NCI-H1417 (cell line): ENCODE results near the gene WDR7.

Experiments
- DNase-seq, 3 experiments: peaks; one replicate each; lab custom pipeline; 2025; lab: John Stamatoyannopoulos, UW

Gene WDR7

DNA sequence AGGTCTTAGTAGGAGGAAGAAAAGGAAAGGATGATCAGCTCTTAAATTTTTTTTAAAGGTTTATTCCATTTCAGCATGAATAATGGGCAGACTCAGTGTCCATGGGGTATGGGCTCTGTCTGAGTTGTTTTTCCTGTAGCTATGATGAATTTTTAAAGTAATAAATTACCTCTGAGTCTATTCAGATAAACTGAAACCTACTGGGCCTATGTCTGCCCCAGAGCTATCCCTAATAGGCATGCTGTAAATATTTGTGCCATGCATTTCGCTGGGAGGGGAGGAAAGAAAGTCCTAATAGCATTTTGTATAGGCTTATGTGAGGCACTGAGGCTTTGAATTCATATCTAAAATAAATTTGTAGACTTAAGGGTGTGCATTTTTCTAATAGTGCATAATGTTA, 285.3 kb downstream of the WDR7 start:
- DNase-seq, result no peak

DNA sequence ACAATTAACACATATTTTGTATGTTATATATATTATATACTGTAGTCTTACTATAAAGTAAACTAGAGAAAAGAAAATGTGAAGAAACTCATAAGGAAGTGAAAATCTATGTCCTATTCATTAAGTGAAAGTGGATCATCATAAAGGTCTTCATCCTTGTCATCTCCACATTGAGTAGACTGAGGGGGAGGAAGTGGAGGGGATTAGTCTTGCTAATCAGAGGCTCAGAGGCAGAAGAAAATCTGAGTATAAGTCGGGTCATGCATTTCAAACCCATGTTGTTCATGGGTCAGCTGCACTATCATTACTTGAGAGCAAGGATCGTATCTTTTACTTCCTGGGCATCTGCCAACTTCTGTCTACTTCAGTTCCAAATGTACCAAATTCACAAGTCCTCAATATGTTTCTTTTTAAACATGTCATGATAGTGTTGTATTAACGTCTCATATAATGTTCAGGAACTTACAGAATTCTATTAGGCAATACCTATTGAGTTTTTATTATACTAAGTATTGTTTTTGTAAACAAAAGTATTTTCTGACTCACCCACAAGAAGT, 286.8 kb downstream of the WDR7 start:
- no peak for DNase-seq

DNA sequence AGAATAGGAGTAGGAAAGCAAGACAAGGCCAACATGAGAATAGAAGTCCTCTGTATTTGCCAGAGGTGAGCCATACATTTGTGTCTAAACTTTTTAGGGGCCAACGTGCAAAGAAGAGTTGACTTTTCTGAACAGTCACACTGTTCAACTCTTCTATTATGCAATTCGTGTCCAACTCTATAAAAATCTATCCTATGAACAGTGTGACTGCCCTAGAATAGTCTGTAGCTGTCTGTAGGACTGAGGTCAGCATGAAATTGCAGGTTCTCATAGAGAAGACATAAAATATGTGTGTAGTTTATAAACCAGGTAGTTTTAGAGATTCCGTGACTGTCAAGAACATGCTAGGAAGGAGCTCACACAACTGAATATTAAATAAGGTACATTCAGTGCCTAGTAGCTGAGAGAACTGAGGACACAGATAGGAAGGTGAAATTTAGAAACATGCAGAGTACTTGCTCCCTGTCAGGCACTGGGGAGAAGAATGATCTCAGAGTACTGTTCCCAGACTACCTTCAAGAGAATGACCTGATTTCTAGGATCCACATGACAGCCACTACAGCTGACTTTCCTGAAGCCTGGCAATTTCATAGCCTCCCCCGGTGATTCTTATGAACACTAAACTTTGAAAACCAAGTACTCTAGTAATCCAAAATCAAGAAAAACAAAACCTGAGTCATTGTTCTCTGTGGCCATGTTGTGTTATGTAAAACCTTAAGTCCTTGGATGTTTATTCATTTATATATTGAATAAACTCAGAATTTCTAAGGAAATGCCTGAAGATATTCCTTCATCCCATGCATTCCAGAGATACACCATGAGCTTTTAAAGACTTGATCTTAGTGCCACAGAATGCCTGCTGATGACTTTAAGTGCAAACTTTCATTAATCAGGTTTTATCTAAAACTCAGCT, 294.3 kb downstream of the WDR7 start:
- DNase-seq, result no peak

DNA sequence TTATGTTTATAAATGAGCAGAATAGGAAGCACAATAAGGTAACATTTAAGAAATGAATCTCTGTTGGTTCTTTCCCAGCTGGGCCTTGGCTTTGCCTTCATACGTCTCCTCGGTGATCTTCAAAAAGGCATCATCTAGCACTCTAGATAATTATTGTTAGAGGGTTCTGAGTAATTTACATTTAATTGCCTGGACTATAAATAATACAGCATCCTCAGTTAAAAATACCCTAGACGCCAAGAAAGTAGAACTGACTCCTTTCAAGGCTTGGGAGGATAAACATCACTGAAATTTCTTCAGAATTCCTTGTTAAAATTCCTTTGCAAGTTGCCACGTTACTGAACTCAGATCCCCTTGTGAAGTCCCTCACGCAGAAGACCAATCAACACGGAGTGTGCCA, 296.1 kb downstream of the WDR7 start:
- DNase-seq, result peak in 1 of 3 experiments; percentile 63

DNA sequence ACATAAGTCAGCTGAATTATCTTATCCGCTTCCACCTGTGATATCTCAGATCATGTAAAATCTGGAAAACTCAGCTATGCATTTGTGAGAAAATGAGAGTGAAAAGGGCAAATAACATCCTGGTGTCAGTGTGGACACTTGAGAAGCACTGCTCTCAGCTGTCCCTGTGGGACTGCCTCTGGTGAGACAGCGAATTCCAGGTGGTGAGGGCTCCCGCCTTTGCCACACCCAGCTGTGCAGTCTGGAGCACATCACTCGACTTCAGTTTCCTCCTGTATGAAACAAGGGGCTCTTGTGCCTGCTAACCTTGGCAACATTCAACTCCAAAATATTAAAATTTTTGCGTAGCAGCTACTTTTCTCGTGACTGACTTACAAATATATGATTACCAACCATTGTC, 300.9 kb downstream of the WDR7 start:
- peak; percentile 55 to 79 (median 63) for DNase-seq

DNA sequence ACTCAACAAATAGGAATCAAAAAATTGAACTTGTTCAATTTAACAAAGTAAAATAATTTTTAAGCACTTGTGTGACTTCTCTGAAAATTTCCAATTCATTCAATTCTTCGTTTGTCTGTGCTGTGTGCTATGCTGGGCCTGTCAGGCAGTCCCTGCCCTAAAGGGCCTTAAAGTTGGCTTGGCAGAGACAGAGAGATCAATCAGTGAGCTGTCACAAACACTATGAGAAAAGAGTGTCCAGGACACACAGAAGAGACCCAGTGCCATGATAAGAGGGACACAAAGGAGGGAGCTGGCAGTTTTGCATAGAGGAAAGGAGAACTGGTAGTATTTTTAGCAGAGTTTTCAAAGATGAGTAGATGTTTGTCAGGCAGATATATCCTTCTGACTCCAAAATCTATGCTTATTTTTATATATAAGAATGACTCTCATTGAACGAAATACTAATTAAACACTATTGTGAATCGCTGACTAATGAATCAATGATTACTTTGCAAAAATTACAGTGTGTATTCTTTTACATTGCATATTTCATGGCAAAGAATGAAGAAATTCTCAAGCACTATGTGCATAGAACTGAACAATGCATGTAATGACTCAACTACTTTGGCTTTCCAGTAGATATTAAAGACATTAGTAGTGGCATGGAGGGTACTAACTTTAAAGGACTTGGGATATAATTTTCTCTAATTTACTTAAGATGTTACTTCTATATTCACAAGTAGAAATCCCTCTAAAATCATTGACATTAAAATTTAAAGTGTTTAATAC, 302.5 kb downstream of the WDR7 start:
- DNase-seq, result no peak

DNA sequence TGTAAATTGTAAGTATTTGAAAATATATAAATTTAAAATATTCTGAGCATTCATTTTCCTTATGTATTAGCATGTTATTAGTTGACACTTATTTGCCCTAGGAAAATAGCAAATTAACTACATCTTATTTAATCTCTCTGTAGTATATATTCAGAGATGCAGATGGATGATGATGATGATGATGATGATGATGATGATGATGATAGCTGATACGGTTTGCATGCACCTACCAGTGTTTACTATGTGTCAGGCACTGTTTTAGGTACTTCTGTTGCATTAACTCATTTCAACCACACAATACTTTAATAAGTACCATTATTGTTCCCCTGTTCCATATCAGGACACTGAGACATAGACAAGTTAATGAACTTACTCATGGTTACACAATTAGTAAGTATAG, 304.3 kb downstream of the WDR7 start:
- DNase-seq, result no peak

DNA sequence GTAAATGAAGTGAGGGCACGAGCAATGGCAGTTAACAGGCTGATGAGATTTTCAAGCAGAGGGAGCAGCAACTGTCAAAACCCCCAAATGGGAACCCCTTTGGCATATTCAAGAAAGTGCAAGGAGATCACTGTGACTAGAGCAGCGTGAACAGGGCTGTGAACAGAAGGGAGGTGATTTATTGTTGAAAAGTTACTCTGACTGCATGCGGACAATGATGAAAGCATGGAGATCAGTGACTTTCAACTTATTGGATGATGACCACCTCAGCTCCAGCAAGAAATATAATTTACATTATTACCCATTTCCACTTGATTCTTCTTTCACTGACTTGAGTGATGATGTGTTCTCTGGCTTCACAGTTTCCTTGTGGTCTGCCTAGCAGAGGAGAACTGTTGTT, 308.0 kb downstream of the WDR7 start:
- DNase-seq, result no peak

DNA sequence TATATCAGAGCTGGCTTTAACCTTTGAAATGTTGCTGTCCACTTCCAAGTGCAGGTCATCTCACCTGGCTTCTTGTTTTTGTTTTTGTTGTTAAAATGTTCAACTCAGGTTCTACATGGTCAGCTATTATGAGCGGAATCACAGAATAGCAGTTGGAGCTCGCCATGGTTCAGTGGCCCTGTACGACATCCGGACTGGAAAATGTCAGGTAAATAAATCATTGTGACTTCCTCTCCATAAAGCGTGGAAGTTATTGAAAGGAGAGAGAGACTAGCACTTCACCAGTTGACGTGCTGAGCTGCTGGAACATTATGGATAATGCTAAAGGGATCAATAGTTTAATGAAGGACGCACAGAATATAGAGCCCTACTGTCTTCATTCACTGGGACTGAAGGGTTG, 311.2 kb downstream of the WDR7 start:
- DNase-seq, result peak; percentile 21 to 89 (median 61)

DNA sequence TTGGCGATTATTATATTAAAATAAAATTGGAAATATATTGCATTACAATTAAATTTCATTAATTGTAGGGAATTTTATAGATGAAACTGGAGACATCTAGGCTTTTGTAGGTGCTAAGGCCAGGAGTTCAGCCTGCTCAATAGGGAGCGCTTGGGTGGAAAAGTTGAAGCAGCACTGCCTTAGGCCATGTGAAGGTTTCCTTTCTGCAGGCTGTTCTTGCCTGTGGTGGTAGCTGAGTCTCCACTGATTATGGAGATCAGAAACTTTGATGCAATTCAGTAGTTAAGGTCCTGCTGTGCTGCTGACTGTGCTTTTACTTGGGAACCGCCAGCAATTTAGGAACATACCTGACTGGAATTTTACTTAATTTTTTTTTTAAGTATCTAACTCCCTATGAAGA, 315.9 kb downstream of the WDR7 start:
- no peak for DNase-seq

DNA sequence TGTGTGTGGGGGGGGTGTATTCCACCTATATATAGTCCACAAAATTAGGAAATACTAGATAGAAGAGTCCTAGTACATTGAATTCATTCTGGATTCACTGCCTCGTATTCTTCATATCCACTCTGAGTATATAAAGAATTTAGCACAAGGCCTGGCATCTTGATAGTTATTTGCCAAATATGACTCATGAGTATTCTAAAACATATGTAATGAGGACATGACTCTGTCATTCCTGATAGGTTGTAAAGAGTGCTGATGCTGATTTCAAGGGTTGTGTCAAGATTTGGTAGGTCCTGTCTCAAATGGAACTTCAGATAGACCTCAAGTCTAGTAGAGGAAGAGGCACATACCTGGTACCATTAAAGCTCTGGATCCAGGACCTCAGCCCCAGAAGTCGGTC, 322.3 kb downstream of the WDR7 start:
- no peak for DNase-seq

DNA sequence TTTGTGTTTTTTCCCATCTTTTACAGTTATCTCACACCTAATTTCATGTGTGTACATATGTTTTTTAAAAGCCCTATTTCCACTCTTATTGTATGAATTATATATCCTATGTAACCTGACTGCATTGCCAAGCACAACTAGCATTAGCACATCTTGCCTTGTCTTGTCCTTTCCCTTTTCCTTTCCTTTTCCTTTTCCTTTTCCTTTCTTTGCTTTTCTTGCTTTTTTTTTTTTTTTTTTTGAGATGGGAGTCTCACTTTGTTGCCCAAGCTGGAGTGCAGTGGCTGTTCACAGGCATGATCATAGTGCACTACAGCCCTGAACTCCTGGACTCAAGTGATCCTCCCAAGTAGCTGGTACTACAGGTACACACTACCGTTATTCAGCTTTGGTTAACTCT, 323.0 kb downstream of the WDR7 start:
- no peak for DNase-seq

DNA sequence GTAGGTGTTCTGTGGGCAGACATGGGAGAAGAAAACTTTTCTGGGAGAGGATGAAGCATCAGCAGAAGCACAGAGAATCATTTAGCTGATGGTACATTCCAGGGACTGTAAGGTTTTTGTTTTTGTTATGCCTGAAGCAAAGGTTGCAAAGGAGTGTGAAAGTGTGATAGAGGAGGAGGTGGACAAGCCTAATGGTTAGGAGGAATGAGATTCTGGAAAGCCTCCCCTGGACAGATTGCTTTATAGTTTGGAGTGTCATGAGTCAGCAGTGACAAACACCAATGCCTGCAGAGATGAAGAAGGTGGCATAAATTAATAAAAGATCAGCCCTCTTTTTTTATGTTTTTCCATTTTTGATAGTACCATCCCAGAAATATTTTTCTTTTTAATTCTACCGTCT, 324.1 kb downstream of the WDR7 start:
- no peak for DNase-seq

DNA sequence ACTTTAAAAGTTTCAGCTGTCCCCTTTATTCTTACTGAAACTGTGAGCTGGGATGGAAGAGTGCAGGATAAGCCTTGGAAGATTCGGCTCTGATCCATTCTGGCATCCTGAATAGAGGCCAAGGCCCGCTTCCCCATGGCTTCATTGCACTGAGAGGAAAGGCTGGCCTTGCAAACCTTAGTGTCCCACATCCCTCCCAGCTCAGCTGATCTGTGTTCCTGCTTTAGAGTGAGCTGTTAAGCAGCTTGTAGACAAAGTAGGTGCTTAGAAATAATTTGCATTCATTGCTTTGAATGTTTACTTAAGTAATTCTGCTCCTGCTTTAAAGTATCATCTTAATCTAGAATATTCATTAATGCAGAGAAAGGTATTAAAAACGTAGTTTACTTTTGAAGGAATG, 326.1 kb downstream of the WDR7 start:
- DNase-seq, result peak in 1 of 3 experiments; percentile 52

DNA sequence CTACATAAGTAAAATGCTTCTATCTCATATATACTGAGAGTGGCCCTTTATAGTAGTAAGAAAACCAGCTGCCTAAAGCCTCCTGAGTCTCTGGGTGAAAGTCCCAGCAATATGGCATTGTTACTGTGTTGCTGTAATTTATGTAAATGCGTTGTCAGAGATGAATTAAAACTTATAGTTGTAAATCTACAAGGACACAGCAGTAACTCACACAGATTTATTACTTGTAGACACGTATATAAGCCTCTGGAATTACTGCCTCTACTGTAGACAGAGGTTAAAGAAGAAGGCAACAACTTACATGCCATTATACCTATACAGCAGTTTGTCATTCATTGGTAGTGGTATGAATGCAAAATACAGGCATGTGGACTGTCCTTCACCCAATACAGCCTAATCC, 326.6 kb downstream of the WDR7 start:
- peak in 1 of 3 experiments; percentile 53 for DNase-seq

DNA sequence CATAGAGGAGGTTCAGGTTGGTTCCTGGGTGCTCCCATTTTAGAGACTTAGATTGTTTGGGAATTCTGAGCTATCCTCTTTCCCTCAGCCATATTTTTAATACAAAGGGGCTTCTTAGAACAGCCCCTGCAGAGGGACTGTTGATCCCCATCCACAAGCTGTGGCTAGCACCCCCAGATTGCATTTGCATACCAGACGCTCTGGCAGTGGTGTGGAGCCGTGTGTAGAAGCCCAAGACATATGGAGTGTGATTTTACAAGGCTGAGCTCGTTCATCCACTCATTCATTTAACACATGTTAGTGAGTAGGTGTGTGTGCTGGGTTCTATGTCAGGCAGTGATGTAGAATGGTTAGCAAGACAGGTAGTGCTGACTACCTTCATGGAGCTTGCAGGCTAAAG, 329.0 kb downstream of the WDR7 start:
- no peak for DNase-seq

DNA sequence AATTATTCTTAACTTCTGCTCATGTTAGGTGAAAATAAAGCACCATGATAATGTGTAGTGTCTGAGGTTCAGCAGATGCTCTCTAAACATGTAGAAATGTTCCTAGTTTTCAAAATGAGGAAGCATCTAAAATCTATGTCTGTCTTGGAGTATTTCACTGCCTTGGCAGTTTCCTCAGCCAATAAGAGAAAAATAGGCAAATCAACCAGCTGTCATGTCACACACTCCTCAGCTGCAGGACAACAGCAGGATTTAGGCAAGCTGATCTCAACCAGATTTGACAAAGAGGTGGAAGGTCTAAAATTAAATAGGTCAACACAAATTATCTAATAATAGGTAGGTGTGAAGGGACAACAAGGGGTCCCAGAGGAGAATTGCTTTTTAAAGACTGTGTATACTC, 331.6 kb downstream of the WDR7 start:
- DNase-seq, result peak in 1 of 3 experiments; percentile 79

DNA sequence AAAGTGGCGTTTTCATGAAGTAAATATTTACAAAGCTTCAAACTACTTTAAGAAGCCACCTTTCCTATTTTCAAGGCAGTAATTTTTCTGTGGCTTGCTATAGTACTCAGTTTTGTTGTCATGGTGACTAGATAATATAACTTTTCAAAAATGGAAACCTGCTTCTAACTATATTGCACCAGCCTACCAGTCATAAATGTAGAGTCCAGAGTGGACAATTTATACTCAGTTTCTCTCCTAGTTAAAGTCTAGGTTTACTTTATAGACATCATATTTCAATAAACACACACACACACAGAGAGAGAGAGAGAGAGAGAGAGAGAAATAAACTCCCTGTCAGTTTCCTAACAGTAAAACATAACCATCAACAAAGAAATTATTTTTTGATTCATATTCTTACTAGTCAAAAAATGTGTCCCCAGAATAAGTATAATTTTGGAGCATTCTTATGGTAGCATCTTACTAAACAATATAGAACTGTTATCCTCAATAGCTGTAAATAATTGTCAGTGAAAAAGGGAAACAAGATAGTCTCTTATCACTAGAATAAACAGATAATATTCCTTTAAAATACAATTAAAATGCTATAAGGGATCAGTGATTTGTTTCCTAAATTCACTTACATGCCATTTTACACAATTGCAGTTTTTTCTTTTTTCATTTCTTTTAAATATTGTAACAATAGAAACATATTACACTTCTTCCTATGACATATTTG, 332.3 kb downstream of the WDR7 start:
- no peak for DNase-seq

DNA sequence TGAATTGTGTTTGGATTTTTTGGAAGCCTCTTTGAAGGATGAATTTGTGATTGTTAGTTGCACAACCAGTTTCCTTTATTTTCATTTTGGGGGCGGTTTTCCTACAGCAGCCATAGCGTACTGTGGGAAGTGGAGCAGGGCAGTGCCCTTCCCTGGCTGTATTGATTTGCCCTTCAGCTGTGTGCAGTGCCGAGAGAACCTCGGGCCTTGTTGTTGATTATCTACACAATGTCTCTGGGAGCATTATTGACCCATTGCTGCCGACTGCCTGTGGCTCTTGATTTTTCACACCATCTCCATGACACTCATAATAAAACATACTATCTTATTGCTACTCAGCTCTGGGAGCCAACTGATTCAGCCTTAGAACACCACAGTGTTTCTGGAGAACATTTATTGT, 333.6 kb downstream of the WDR7 start:
- peak in 2 of 3 experiments; percentile 34 to 63 for DNase-seq

DNA sequence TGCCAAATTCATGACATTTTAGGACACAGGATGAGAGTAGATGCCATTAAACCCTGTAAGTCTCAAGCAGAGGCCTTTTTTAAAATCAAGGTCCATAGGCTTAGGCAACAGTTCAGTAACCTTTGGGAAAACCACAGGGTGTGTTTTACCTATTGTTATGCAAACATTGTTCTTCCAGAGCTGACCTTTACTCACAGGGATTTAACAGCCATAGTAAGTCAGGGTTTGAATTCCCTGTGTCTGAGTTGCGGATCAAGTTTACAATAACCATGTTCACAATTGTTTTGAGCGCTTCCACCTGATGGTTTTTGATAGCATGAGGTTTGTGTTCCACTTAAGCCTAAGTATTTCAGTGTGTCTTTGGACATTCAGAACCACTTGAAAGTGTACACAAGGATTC, 335.7 kb downstream of the WDR7 start:
- DNase-seq, result peak; percentile 24 to 63 (median 32)

DNA sequence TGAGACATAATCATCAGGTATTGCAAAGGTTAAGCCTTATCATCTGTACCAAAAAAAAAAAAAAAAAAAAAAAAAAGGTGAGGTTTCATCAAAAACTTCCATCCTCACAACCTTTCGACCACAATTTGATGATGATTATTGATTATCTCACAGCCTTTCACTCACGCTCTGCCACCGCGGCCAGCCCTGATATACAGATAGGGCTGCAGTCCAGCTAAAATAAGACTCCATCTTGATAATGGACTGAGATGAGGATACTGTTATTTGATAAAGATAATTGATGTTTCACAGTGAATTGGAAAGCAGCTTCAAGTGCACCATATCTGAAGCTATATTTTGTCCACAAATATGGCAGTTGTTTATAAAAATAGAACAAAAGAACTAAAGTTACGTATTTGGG, 336.1 kb downstream of the WDR7 start:
- no peak for DNase-seq

DNA sequence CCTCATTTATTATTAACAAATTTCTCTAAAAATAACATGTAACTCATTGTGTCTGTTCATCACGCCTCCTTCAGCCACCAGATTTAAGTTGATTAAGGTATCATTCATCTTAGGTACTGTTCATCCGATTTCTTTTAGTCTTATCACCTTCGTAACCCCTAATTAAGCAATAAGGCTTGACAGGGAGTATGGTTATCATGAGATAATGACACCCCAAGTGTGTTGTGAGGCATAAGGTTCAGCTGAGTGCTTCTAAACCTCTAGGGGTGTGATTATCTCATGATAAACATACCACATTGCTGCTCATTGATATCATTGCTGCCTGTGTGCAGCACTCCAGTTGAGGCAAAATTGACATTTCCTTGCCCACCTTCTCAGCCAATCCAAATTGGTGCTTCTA, 336.9 kb downstream of the WDR7 start:
- peak in 1 of 3 experiments; percentile 73 for DNase-seq
